GM12891 (cell line): ENCODE measurements around the gene ZAP70.

Source experiments
- DNase-seq: peaks from one replicate; pipeline ENCODE4 v3.0.0; 2011; ENCODE audit warnings: low spot score; ENCODE audit not compliant: insufficient read length
- FAIRE-seq: peaks from 2 replicates; lab custom pipeline; 2011; peaks lifted over from hg19 to GRCh38; lab: Jason Lieb, UNC
- PAX5 ChIP-seq: IDR thresholded peaks from 2 replicates; pipeline ENCODE4 v1.6.1; 2011; ENCODE audit warnings: low read length, moderate library complexity, mild to moderate bottlenecking; ENCODE audit not compliant: insufficient read depth, severe bottlenecking
- POLR2A ChIP-seq: IDR thresholded peaks from 2 replicates; pipeline ENCODE4 v1.6.1; 2011; ENCODE audit warnings: low read depth, low read length, control low read depth
- POLR2AphosphoS5 ChIP-seq: IDR thresholded peaks from 2 replicates; pipeline ENCODE4 v1.6.1; 2011; ENCODE audit warnings: low read depth, low read length, control low read depth
- POU2F2 ChIP-seq: IDR thresholded peaks from 2 replicates; pipeline ENCODE4 v1.6.1; 2011; ENCODE audit warnings: low read depth, mild to moderate bottlenecking, control low read depth, low read length, moderate library complexity
- SPI1 ChIP-seq: IDR thresholded peaks from 2 replicates; pipeline ENCODE4 v1.6.1; 2011; ENCODE audit warnings: low read depth, low read length, control low read depth
- TAF1 ChIP-seq: IDR thresholded peaks from 2 replicates; pipeline ENCODE4 v1.6.1; 2011; ENCODE audit warnings: low read depth, low read length, control low read depth

Gene ZAP70

GRCh38 chr2:97697252-97698235 is 15.8 kb upstream of the ZAP70 start:
- DNase-seq (peak; percentile 59), FAIRE-seq (peak; percentile 74)
- TF ChIP-seq POLR2A = no peak

DNA sequence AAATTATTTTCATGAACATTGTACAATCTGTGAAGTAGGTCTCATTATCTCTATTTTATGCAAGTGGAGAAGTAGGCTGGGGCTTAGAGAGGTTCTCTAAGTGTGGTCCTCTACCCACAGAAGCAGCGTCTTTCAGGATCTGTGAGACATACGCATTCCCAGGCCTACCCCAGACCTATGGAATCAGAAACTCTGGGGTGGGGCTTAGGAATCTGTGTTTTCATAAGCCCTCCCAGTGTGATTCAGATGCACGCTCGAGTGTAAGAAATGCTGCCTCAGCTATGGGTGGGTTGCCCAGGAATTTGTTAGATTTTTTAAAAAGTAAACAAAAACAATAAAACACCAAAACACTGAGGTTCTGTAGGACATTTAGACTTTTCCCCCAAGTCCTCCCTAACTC is 14.8 kb upstream of the ZAP70 start:
- TF ChIP-seq TAF1 = no peak
- TF ChIP-seq POU2F2 = no peak
- TF ChIP-seq POLR2AphosphoS5 = no peak
- no peak for TF ChIP-seq SPI1
- no peak for TF ChIP-seq PAX5
- no peak for TF ChIP-seq POLR2A
- no peak for FAIRE-seq
- no peak for DNase-seq

- TF ChIP-seq POLR2AphosphoS5 = no peak
- no peak for TF ChIP-seq POU2F2
- peak; percentile 77 for FAIRE-seq
- no peak for DNase-seq
Observed at GRCh38 chr2:97699765-97700444, 13.5 kb upstream of the ZAP70 start.

DNA sequence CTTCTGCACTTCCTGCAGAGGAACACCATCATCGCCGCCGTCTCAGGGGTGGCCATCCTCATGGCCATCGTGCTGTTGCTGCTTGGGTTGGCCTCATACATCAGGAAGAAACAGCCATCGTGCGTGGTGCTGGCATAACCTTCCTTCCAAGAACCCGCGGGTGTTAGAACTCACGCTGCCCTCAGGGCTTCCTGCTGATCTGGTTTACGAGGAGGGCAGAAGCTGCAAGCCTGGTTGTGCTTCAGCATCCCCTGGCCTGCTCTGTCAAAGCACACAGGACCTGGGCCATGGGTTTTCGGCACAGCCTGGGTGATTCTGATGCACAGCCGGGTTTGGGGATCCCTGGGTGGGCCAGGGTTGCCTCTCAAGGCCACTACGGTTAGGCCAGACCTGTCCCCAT is 12.2 kb upstream of the ZAP70 start:
- FAIRE-seq (no peak), DNase-seq (no peak)
- TF ChIP-seq POU2F2 (no peak), POLR2A (no peak), POLR2AphosphoS5 (no peak), SPI1 (no peak), TAF1 (no peak), PAX5 (no peak)

GRCh38 chr2:97701851-97702465 is 11.4 kb upstream of the ZAP70 start:
- TF ChIP-seq POLR2AphosphoS5 (no peak), PAX5 (no peak)
- DNase-seq (no peak), FAIRE-seq (no peak)

DNA sequence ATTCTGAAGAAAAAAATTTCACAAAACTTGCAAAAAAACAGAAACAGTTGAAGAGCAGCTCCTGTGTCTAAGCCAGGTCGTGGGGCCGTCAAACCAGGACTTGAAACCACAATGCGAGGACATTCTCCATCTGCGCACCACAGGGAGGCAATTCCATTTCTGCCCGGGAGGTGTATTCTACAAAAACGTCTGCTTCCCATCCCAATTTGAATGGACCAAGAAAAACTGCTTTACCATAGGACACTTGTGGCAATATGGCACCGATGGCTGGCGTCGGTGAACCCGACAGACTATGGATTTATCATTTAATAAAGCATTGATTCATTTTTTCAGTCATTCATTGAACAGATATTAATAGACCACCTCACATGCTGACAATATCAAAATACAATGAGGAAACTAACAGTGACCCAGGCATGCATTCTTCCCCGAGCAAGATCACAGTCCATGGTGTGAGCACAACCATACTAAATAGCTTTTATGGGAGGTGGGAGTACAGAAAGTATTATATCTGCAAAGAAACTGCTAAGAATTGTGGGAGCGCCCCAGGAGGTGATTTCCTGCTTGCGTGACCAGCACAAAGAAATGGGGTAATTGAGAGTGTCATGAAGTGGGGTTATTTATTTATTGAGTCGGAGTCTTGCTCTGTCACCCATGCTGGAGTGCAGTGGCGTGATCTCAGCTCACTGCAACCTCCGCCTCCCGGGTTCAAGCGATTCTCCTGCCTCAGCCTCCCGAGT is 10.5 kb upstream of the ZAP70 start:
- no peak for DNase-seq
- FAIRE-seq = no peak
- no peak for TF ChIP-seq SPI1
- TF ChIP-seq TAF1 = no peak
- TF ChIP-seq POU2F2 = no peak
- no peak for TF ChIP-seq POLR2AphosphoS5
- no peak for TF ChIP-seq PAX5
- TF ChIP-seq POLR2A = no peak

GRCh38 chr2:97703741-97704140 is 9.6 kb upstream of the ZAP70 start:
- no peak for TF ChIP-seq POU2F2
- TF ChIP-seq POLR2AphosphoS5 = no peak
- TF ChIP-seq POLR2A = no peak
- TF ChIP-seq TAF1 = no peak
- no peak for TF ChIP-seq PAX5
- no peak for TF ChIP-seq SPI1
- no peak for FAIRE-seq
- DNase-seq = no peak

DNA sequence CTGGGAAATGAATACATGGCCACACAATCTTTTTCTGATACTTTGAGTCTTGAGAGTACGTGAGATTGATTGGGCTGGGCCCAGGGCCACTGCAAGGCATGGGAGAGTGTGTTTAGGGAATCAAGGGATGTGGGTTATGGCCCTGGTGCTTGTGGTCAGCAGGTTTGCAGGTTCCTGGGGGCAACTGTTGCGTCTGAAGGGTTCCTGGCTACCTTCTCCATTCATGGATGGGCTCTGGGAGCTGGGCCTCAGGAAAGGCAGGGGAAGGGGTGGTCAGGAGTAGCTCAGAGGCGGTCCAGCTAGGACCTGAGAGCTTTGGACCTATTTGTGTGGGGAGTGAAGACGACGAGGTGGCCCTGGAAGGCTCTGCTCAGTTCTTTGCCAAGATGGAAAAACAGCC is 8.4 kb upstream of the ZAP70 start:
- no peak for TF ChIP-seq POLR2AphosphoS5
- no peak for TF ChIP-seq PAX5
- no peak for TF ChIP-seq POU2F2
- TF ChIP-seq SPI1 = no peak
- no peak for TF ChIP-seq TAF1
- no peak for TF ChIP-seq POLR2A
- FAIRE-seq (no peak), DNase-seq (no peak)

GRCh38 chr2:97706112-97706511 is 7.3 kb upstream of the ZAP70 start:
- TF ChIP-seq PAX5 (no peak), POU2F2 (no peak), TAF1 (no peak), POLR2AphosphoS5 (no peak), POLR2A (no peak), SPI1 (no peak)
- no peak for FAIRE-seq
- DNase-seq = no peak
